CD14-positive monocyte (primary cell): ENCODE measurements around the gene TTLL8. TPM values are rescaled to one million over a fixed set of nuclear protein-coding genes. Genes with fewer than 3 reads are reported as not detected.

ENCODE experiments used
- DNase-seq, 3 donors: peaks; one replicate each; pipeline ENCODE4 v3.0.0-alpha.2; 2011 to 2022
- H2AFZ ChIP-seq: 2 replicates; pipeline ENCODE4 v1.6.0; 2012; ENCODE audit warnings: mild to moderate bottlenecking, low read depth, low read length, inconsistent platforms; ENCODE audit not compliant: insufficient read depth, poor library complexity, severe bottlenecking
- H3K27ac ChIP-seq, 2 donors: 1 replicate in 1 of 2; 2 replicates in 1 of 2; pipeline ENCODE4 v1.5.1; 2012 to 2013; ENCODE audit warnings: low read length in 2 of 2, control low read depth in 1 of 2, inconsistent platforms in 1 of 2, low read depth in 1 of 2, mild to moderate bottlenecking in 1 of 2
- H3K27me3 ChIP-seq, 2 donors: one replicate each; pipeline versions ENCODE4 v1.6.0 to v1.6.1; 2011 to 2013; ENCODE audit warnings: low read length in 2 of 2; ENCODE audit not compliant: control insufficient read depth in 2 of 2, insufficient read depth in 2 of 2
- H3K36me3 ChIP-seq, 2 donors: replicated peaks in 1 of 2; 1 replicate in 1 of 2; 2 replicates in 1 of 2; pipeline versions ENCODE4 v1.5.1 to v1.6.1; 2012 to 2013; ENCODE audit warnings: low read length in 2 of 2, control low read depth in 1 of 2, inconsistent platforms in 1 of 2, mild to moderate bottlenecking in 1 of 2; ENCODE audit not compliant: insufficient read depth in 2 of 2, control insufficient read depth in 1 of 2
- H3K4me1 ChIP-seq, 2 donors: 1 replicate in 1 of 2; 2 replicates in 1 of 2; pipeline versions ENCODE4 v1.5.1 to v1.6.1; 2012 to 2013; ENCODE audit warnings: low read length in 2 of 2, control low read depth in 1 of 2, inconsistent platforms in 1 of 2, mild to moderate bottlenecking in 1 of 2, moderate library complexity in 1 of 2; ENCODE audit not compliant: insufficient read depth in 2 of 2, control insufficient read depth in 1 of 2
- H3K4me2 ChIP-seq: replicated peaks from 2 replicates; pipeline ENCODE3; 2012; ENCODE audit warnings: low read length, moderate library complexity, mild to moderate bottlenecking; ENCODE audit not compliant: poor library complexity, severe bottlenecking; ENCODE audit errors: extremely low read depth
- H3K4me3 ChIP-seq, 3 experiments: fragments of 200-600 bp in 1 of 3; sonication (generic) in 1 of 3; replicated peaks in 1 of 3; 1 replicate in 2 of 3; 2 replicates in 1 of 3; pipeline ENCODE4 v1.5.1; 2011 to 2013; ENCODE audit warnings: low read length in 3 of 3, mild to moderate bottlenecking in 3 of 3, control low read depth in 2 of 3, low read depth in 2 of 3, inconsistent platforms in 1 of 3, moderate library complexity in 1 of 3
- H3K79me2 ChIP-seq: 2 replicates; pipeline ENCODE4 v1.6.0; 2012; ENCODE audit warnings: mild to moderate bottlenecking, control low read depth, inconsistent platforms, low read length, moderate library complexity; ENCODE audit not compliant: insufficient read depth
- H3K9ac ChIP-seq: 2 replicates; pipeline ENCODE4 v1.6.0; 2017; ENCODE audit warnings: low read length, mild to moderate bottlenecking; ENCODE audit not compliant: insufficient read depth, poor library complexity, severe bottlenecking
- H3K9me3 ChIP-seq, 2 donors: replicated peaks in 1 of 2; 1 replicate in 1 of 2; 2 replicates in 1 of 2; pipeline versions ENCODE4 v1.5.1 to v1.6.1; 2012 to 2013; ENCODE audit warnings: low read length in 2 of 2, control low read depth in 1 of 2; ENCODE audit not compliant: control insufficient read depth in 1 of 2, insufficient read depth in 1 of 2
- H4K20me1 ChIP-seq: 2 replicates; pipeline ENCODE4 v1.6.0; 2012; ENCODE audit warnings: mild to moderate bottlenecking, low read length, control low read depth, moderate library complexity; ENCODE audit not compliant: insufficient read depth
- H3K27ac Mint-ChIP-seq, 7 donors: one replicate each; pipeline ENCODE4 v1.8.0; 2020; ENCODE audit warnings: mild to moderate bottlenecking in 7 of 7, mixed read lengths in 7 of 7, moderate library complexity in 6 of 7, inconsistent platforms in 2 of 7
- H3K27me3 Mint-ChIP-seq, 3 donors: one replicate each; pipeline ENCODE4 v1.8.0; 2021 to 2022; ENCODE audit warnings: low read depth in 3 of 3, mild to moderate bottlenecking in 3 of 3, mixed read lengths in 3 of 3, moderate library complexity in 3 of 3, inconsistent platforms in 1 of 3
- H3K36me3 Mint-ChIP-seq, 2 donors: one replicate each; pipeline ENCODE4 v1.8.0; 2020; ENCODE audit warnings: mixed read lengths in 2 of 2, inconsistent platforms in 1 of 2, mild to moderate bottlenecking in 1 of 2
- H3K4me1 Mint-ChIP-seq: one replicate; pipeline ENCODE4 v1.8.0; 2020; ENCODE audit warnings: mild to moderate bottlenecking, mixed read lengths
- H3K4me3 Mint-ChIP-seq, 2 donors: one replicate each; pipeline ENCODE4 v1.8.0; 2020; ENCODE audit warnings: mild to moderate bottlenecking in 2 of 2, mixed read lengths in 2 of 2, moderate library complexity in 1 of 2
- H3K9me3 Mint-ChIP-seq, 7 donors: one replicate each; pipeline ENCODE4 v1.8.0; 2020 to 2022; ENCODE audit warnings: mixed read lengths in 7 of 7, mild to moderate bottlenecking in 6 of 7, moderate library complexity in 6 of 7, inconsistent platforms in 2 of 7
- WGBS: methylation state at CpG from one replicate; pipeline ENCODE4 v1.1.5; 2013; ENCODE audit warnings: missing lambda C conversion rate; ENCODE audit not compliant: insufficient coverage; 5-methylcytosine and 5-hydroxymethylcytosine counted together
- intact Hi-C, 2 donors: fragments of 100-400 bp; cut with micrococcal nuclease; formaldehyde crosslinking; loops; one replicate each; pipeline versions ENCODE4 v1.15.0 to v1.15.1; 2023
- polyA plus RNA-seq, 3 donors: library from polyadenylated mRNA; depleted of rRNA in 1 of 3; unstranded in 2 of 3; stranded (reverse) in 1 of 3; fragments of 300-500 nt in 2 of 3; fragments of >200 nt in 1 of 3; fragmentation: Illumina TruSeq in 2 of 3; gene quantifications; 1 replicate in 2 of 3; 2 replicates in 1 of 3; pipeline ENCODE4 v1.2.3, GENCODE V29; 2012 to 2021
- TF ChIP-seq, protein P1 (sequence below): fragments of 200-600 bp; IDR thresholded peaks from one replicate; pipeline ENCODE4 v1.8.0; 2022; ENCODE audit warnings: antibody characterized with exemption, mild to moderate bottlenecking

TTLL8 gene
- polyA plus RNA-seq, 3 donors = not detected

DNA sequence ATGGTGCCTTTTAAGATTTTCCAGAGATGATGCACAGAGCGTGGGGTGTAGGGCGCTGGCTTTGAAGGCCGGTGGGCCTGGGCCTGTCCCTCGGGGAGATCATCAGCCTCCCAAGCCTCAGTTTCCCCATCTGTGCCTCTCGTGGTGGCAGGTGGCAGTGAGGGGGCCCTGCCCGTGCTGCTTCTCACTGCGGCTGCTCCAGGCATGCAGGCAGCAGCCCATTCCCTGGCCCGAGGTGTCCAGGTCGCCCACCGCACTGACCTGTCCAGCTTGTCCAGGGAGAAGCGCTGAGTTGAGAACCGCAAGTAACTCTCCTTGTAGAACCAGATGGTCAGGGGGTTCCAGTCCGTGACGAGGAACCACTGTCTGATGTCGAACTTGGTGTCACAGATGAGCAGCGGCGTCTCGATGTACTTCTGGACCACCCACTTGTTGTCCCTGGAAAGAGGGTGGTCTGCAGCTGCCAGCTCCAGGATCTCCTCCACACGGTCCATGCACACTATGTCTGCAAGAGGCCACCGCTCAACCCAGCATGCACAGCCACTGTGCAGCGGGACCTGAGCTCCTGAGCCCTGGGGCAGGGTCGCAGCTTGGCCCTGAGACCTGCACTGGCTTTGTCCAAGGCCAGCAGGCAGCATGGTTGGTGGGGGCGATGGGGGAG lies 25.0 kb downstream of the TTLL8 start:
- H3K27me3 Mint-ChIP-seq = peaks cover 15 to 36% (median 23%) of the 10 kb centered on the region in 3 donors
- Histone ChIP-seq H3K4me3 (no peak overlapping the region), H3K27ac (no peak overlapping the region), H2AFZ (no peak overlapping the region), H4K20me1 (no peaks in the 10 kb centered on the region), H3K79me2 (no peaks in the 10 kb centered on the region), H3K27me3 (peaks cover 8 to 34% of the 10 kb centered on the region in 2 donors), H3K4me2 (no peak overlapping the region), H3K9ac (no peak overlapping the region), H3K4me1 (peaks cover 0 to 6% of the 10 kb centered on the region in 2 donors), H3K36me3 (no peaks in the 10 kb centered on the region), H3K9me3 (peaks cover 0 to 4% of the 10 kb centered on the region in 2 donors)
- 94% methylated on average over 22 of the region's 23 CpGs for WGBS
- no peak overlapping the region for H3K27ac Mint-ChIP-seq
- DNase-seq = no peak
- TF ChIP-seq, protein P1, sequence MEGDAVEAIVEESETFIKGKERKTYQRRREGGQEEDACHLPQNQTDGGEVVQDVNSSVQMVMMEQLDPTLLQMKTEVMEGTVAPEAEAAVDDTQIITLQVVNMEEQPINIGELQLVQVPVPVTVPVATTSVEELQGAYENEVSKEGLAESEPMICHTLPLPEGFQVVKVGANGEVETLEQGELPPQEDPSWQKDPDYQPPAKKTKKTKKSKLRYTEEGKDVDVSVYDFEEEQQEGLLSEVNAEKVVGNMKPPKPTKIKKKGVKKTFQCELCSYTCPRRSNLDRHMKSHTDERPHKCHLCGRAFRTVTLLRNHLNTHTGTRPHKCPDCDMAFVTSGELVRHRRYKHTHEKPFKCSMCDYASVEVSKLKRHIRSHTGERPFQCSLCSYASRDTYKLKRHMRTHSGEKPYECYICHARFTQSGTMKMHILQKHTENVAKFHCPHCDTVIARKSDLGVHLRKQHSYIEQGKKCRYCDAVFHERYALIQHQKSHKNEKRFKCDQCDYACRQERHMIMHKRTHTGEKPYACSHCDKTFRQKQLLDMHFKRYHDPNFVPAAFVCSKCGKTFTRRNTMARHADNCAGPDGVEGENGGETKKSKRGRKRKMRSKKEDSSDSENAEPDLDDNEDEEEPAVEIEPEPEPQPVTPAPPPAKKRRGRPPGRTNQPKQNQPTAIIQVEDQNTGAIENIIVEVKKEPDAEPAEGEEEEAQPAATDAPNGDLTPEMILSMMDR = no peak
- intact Hi-C loops = loop anchor here (5.0 kb wide), 1 partner anchor 266 kb away; no protein-coding TSS in a partner anchor
- H3K4me1 Mint-ChIP-seq = peaks cover 1% of the 10 kb centered on the region
- no peak overlapping the region for H3K4me3 Mint-ChIP-seq
- H3K36me3 Mint-ChIP-seq = no peaks in the 10 kb centered on the region
- peaks cover 0 to 10% (median 0%) of the 10 kb centered on the region in 7 donors for H3K9me3 Mint-ChIP-seq

DNA sequence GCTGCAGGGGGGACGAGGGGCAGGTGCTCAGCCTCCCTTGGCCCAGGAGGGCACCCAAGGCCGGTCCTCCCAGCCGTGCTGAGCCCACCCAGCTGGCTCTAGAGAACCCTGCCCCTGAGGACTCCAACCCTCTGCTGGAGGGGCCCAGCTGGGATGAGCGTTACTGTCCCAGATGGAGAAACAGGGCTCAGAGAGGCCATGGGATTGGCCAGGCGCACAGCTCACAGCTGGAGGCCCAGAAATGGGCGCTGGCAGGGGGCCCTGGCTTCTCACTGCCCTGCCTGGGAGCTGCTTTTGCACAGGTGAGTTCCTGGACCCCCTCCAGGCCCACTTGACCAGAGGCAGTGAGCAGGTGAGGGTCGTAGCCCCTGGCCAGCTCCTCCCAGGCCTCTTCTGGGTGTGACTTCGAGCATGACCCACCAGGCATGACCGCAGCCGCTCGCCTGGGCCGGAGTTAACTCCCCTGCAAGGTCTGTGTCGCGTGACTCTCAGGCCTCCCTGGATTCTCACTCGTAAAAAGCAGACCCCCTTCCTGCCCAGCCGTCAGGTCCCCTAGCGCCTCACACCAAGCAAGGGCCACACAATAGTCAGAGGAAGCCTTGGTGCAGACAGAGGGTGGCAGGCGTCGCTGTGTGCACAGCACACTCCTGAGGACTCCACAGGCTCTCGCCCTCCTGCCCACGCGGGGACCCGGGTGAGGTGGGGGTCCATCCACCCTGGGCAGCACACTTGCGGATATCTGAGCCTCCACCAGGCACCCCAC lies 25.8 kb downstream of the TTLL8 start:
- H3K4me1 Mint-ChIP-seq = peaks cover 3% of the 10 kb centered on the region
- Histone ChIP-seq H3K9me3 (peaks cover 0 to 4% of the 10 kb centered on the region in 2 donors), H3K27me3 (peaks cover 8 to 34% of the 10 kb centered on the region in 2 donors), H3K4me2 (no peak overlapping the region), H3K36me3 (no peaks in the 10 kb centered on the region), H4K20me1 (no peaks in the 10 kb centered on the region), H2AFZ (no peak overlapping the region), H3K4me3 (no peak overlapping the region), H3K79me2 (no peaks in the 10 kb centered on the region), H3K4me1 (peaks cover 0 to 6% of the 10 kb centered on the region in 2 donors), H3K9ac (no peak overlapping the region), H3K27ac (no peak overlapping the region)
- TF ChIP-seq, protein P1 = no peak
- no peak overlapping the region for H3K4me3 Mint-ChIP-seq
- DNase-seq = no peak
- H3K36me3 Mint-ChIP-seq = no peaks in the 10 kb centered on the region
- peaks cover 0 to 10% (median 0%) of the 10 kb centered on the region in 7 donors for H3K9me3 Mint-ChIP-seq
- intact Hi-C loops = loop anchor here (5.0 kb wide), 1 partner anchor 265 kb away; no protein-coding TSS in a partner anchor
- no peak overlapping the region for H3K27ac Mint-ChIP-seq
- 87% methylated on average over 23 of the region's 24 CpGs for WGBS
- peaks cover 15 to 35% (median 29%) of the 10 kb centered on the region in 3 donors for H3K27me3 Mint-ChIP-seq
